ENCODE measurements around the gene LCP1.

The LCP1 gene

GRCh38 chr13:46121597-46122163 lies 60.3 kb downstream of the LCP1 start:
- TF ChIP-seq CTCF (IDR thresholded peaks at IDR 0.05), result no peak
- TF ChIP-seq ZFX (IDR thresholded peaks at IDR 0.05; ENCODE audit: borderline replicate concordance), result no peak
- H3K27ac ChIP-seq, result peak overlapping the region; percentile 42

- TF ChIP-seq ZFX (IDR thresholded peaks at IDR 0.05; ENCODE audit: borderline replicate concordance) (no peak), CTCF (IDR thresholded peaks at IDR 0.05) (no peak)
- H3K27ac ChIP-seq, result peak overlapping the region; percentile 42
Observed at GRCh38 chr13:46121033-46121432, 60.9 kb downstream of the LCP1 start.

- TF ChIP-seq ZFX (IDR thresholded peaks at IDR 0.05; ENCODE audit: borderline replicate concordance), result no peak
- TF ChIP-seq CTCF (IDR thresholded peaks at IDR 0.05), result no peak
Observed at GRCh38 chr13:46119883-46120614, 61.9 kb downstream of the LCP1 start.

GRCh38 chr13:46116653-46117502 lies 65.1 kb downstream of the LCP1 start:
- TF ChIP-seq ZFX (IDR thresholded peaks at IDR 0.05; ENCODE audit: borderline replicate concordance) (no peak), CTCF (IDR thresholded peaks at IDR 0.05) (no peak)
- no peak overlapping the region for H3K27ac ChIP-seq

More at GRCh38 chr13:46119883-46120614, 61.9 kb downstream of the LCP1 start:
- peak overlapping the region; percentile 42 for H3K27ac ChIP-seq

GRCh38 chr13:46114613-46115012 lies 67.4 kb downstream of the LCP1 start:
- TF ChIP-seq ZFX (IDR thresholded peaks at IDR 0.05; ENCODE audit: borderline replicate concordance) (no peak), CTCF (IDR thresholded peaks at IDR 0.05) (no peak)

GRCh38 chr13:46113596-46113995 lies 68.4 kb downstream of the LCP1 start:
- H3K27ac ChIP-seq, result no peak overlapping the region
- TF ChIP-seq CTCF (IDR thresholded peaks at IDR 0.05) (no peak), ZFX (IDR thresholded peaks at IDR 0.05; ENCODE audit: borderline replicate concordance) (no peak)

More at GRCh38 chr13:46114613-46115012, 67.4 kb downstream of the LCP1 start:
- no peak overlapping the region for H3K27ac ChIP-seq

Measured in 22Rv1 (cell line).